ENCODE data around the gene SH3PXD2B.
A peak's percentile ranks its signal among the peaks of the same experiment; 100 is the strongest.
"Not testable (repeated sequence)": the region's sequence is repeated elsewhere in the genome, so short reads cannot be mapped to it uniquely, and the experiment has no call there.

SH3PXD2B gene

DNA sequence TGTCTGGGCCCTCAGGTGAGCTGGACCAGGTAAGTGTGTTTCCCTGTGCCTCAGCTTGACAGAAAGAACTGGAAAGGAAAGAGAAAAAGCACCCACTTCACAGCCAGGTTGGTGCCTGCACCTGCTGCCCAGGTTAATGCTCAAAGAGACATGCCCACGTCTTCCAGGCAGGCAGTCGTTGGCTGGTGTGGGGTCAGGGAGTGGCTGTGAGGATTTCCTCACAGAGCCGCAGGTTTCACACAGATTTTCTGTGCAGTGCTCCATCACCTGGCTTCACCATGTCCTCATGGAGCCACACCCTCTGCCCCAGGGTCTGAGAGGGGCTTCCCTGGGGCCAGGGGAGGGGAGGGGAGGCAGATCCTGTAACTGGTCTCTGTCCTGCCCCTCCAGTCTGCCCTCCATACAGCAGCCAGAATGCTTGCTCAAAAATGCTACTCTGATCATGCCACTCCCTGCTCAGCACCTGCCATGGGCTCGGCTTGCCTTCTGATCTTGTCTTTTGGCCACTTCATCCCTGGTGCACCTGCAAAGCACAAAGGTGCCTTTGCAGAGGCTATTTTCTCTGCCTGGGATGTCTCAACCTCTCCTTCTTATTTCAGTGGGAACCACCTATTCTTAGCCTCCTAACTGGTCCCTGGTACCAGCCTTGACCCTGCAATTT is 88.2 kb downstream of the SH3PXD2B start:
- DNase-seq (ENCODE audit: low spot score) = no peak

GRCh38 chr5:172364773-172365172 is 89.6 kb downstream of the SH3PXD2B start:
- DNase-seq (ENCODE audit: low spot score) = peak; percentile 83

GRCh38 chr5:172362755-172363154 is 91.6 kb downstream of the SH3PXD2B start:
- no peak for DNase-seq (ENCODE audit: low spot score)

DNA sequence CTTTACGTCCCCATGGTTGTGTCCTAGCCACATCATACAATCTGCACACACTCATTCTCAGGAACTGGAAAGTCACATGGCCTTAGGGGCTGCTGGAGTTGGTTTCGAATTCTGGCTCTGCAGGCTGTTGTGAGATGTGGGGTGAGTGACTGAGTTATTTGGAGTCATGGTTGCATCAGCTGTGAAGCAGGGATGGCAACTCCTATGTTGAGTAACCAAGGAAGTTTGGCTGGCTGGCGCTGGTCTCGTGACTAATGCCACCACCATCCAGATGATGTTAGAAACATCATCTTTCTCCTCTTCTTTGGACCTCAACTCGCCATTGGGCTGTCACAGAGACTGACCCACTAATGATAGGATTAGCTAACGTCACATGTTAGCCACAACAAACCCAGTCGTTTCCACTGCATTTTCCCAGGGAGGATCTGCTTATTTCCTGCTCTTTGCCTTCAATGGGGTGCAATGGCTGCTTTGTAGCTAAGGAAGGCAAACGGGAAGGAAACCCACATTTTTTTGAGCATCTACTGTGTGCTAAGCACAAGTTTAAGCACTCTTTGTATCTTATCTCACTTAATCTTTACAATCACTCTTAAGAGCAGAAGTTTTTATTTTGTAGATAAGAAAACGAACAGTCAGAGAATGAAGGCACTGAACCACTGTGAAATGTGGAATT is 92.6 kb downstream of the SH3PXD2B start:
- no peak for DNase-seq (ENCODE audit: low spot score)

GRCh38 chr5:172358345-172358744 is 96.0 kb downstream of the SH3PXD2B start:
- no peak for DNase-seq (ENCODE audit: low spot score)

DNA sequence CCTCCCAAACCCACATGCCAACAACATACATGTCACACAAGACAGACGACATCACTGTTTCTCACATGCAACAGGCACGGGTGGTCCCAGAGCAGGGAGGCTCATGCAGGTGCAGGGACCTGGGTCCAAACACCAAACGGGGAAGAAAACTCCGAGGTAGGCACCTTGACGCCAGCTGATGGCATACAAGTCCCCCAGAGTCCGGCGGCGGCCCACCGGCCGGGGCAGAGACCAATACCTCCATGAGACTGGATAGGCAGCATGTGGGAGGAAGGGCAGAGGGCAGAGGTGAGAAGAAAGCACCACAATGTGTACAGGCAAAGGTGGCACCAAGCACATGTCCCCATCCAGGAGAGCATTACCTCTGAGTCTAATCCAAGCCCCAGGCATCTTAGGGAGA is 97.8 kb downstream of the SH3PXD2B start:
- DNase-seq (ENCODE audit: low spot score) = no peak

GRCh38 chr5:172356047-172356446 is 98.3 kb downstream of the SH3PXD2B start:
- no peak for DNase-seq (ENCODE audit: low spot score)

- DNase-seq (ENCODE audit: low spot score) = no peak
Observed at GRCh38 chr5:172353846-172354245, 100.5 kb downstream of the SH3PXD2B start.

DNA sequence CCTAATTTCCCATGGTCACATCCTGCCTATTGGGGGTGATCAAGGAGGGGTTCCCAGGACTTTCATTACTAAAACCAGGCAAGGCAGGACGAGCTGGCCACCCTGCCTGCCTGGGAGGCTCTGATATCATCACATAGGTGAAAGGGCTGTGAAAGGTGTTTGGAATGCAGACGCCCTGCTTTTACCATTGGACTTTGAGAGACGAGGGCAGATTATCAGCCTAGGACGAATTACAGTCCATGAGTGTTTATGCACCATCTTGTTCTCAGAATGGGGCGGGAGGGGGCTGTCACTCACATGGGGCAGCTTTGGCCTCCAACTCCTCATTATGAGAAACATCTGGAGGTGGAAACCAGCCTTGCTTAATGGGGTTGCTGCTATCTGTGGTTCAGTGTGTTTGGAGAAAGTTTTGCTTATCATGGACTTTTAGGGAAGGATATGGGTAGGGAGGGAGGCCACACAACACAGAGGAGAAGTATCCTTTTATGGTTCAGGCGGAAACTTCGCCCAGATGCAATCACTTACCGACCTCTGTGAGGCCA is 101.0 kb downstream of the SH3PXD2B start:
- DNase-seq (ENCODE audit: low spot score) = no peak

DNA sequence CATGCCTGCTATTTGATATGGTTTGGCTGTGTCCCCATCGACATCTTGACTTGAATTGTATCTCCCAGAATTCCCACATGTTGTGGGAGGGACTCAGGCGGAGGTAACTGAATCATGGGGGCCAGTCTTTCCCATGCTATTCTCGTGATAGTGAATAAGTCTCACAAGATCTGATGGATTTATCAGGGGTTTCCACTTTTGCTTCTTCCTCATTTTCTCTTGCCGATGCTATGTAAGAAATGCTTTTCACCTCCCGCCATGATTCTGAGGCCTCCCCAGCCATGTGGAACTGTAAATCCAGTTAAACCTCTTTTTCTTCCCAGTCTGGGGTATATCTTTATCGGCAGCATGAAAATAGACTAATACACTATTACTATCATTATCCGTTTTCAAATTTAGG is 101.8 kb downstream of the SH3PXD2B start:
- DNase-seq (ENCODE audit: low spot score) = not testable (repeated sequence)

DNA sequence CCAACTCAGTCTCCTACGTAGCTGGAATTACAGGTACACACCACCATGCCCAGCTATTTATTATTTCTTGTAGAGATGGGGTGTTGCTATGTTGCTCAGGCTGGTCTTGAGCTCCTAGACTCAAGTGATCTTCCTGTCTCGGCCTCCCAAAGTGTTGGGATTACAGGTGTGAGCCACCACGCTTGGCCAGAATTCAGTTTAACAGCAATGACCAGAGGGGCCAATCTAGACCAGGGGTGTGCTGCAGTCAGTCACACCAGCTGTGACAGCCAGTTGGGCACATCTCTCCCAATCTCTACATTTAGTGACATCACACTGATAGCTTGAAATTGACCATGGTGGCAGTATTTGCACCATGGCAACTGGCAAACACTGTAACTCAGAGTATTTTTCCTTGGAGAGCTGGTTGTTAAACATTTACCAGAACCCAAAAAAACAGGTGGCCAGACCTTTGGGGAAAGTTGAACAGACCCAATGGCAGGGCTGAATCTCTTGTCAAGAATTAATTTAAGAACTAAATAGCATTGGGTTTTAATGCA is 103.0 kb downstream of the SH3PXD2B start:
- DNase-seq (ENCODE audit: low spot score) = no peak

DNA sequence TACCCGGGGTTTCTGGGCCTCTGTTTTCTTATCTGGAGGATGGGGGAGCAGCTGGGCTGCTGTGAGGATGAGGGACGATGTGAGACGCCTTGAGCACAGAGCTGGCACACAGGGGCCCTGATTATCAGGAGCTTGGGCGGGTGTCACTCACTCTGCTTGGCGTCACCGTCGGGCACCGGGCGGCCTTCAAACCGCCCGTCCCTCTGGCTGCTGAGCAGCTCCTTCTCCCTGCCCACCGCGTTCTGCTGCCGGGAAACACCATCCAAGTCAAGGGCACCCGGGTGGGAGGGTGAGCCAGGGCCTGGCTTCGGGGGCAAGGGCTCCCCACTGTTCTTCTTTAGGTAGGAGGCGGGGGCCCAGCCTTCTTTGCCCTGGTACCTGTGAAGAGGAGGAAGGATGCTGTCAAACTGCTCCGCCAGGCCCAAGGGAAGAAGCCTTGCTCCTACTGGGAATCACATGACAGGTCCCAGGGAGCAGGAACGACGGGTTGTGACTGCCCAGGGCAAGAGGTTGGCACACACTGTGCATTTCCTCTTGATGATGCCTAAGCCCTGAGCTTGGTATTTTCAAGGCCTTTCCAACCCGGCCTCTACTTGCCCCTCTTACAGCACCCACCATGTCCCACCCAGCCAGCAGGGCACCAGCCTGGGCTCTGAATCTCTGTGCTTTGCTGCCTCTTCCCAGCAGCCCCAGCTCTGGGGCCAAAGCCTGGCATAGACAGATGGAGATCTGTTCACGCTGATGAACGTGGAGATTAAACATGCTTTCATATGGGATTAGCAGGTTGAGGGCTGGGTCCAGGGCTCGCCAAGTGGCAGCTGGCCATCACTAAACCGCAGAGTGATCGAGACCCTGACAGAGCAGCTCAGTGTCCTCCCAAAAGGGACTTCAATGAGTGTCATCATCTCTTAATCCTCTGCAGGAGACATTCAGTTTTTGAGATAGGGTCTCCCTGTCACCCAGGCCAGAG is 103.8 kb downstream of the SH3PXD2B start:
- DNase-seq (ENCODE audit: low spot score) = no peak

GRCh38 chr5:172348733-172349132 is 105.6 kb downstream of the SH3PXD2B start:
- not testable (repeated sequence) for DNase-seq (ENCODE audit: low spot score)

DNA sequence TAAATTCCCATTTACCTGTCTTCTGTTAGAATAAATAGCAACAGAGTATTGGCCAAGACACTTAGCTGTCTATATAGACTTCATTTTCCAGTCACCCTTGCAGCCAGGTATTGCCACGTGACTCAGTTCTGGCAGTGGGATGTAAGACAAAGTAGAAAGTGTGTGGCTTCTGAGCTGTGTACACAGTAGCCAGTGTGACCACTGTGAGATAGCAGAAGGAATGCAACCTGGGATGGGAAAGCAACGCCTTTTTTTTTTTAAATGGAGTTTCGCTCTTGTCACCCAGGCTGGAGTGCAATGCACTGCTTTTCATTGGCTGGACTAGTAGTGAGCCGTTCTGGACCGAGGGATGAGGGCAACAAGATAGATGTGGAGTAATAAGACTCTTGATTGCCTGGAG is 106.2 kb downstream of the SH3PXD2B start:
- DNase-seq (ENCODE audit: low spot score) = no peak

GRCh38 chr5:172347496-172348052 is 106.8 kb downstream of the SH3PXD2B start:
- DNase-seq (ENCODE audit: low spot score) = no peak

- DNase-seq (ENCODE audit: low spot score) = no peak
Observed at GRCh38 chr5:172345881-172346280, 108.4 kb downstream of the SH3PXD2B start.

GRCh38 chr5:172344855-172345409 is 109.4 kb downstream of the SH3PXD2B start:
- DNase-seq (ENCODE audit: low spot score) = no peak

DNA sequence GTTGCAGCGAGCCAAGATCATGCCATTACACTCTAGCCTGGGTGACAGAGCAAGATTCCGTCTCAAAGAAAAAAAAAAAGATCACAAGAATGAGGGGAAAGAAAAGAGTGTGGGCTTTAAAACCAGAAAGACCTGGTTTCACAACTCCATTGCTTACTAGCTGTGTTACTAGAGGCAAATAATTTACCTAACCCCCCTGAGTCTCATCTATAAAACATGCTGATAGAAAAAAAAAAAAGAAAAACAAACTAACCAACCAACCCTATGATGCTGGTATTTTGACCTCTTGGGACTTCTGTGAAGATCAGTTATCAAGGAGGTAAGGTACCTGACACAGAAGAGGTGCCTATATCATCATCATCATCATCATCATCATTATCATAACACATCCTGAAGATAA is 110.6 kb downstream of the SH3PXD2B start:
- DNase-seq (ENCODE audit: low spot score) = no peak

- DNase-seq (ENCODE audit: low spot score) = no peak
Observed at GRCh38 chr5:172342918-172343317, 111.4 kb downstream of the SH3PXD2B start.

- no peak for DNase-seq (ENCODE audit: low spot score)
Observed at GRCh38 chr5:172339264-172340180, 114.8 kb downstream of the SH3PXD2B start.
